Posterior vena cava (tissue), 2 donors: Measurements from ENCODE around the gene ATAD3B. TPM values are rescaled to one million over a fixed set of nuclear protein-coding genes. Genes with fewer than 3 reads are reported as not detected.
A peak's percentile ranks its signal among the peaks of the same experiment; 100 is the strongest.

Experiments
- DNase-seq: peaks from one replicate; pipeline ENCODE4 v3.0.0-alpha.2; 2020; ENCODE audit warnings: low spot score
- intact Hi-C, 2 donors: fragments of 100-400 bp; cut with DNase I; formaldehyde crosslinking; loops; one replicate each; pipeline versions ENCODE4 v1.14.1 to v1.14.2; 2022 to 2023
- total RNA-seq, 2 donors: library from RNA; stranded (reverse); fragmentation: NEBNext Ultra II Directional; extraction: Animal tissue kit (Norgen Biotek cat#: 25700); gene quantifications; one replicate each; pipeline ENCODE4 v1.2.1, GENCODE V29; 2021
- donor health status: DM: yes; HTN: yes; CAD: no.
- donor health status: DM: yes; HTN: yes; CAD: no.

Gene ATAD3B
- total RNA-seq, 2 donors from 2014 or later, result 8.5 to 13.1 TPM

DNA sequence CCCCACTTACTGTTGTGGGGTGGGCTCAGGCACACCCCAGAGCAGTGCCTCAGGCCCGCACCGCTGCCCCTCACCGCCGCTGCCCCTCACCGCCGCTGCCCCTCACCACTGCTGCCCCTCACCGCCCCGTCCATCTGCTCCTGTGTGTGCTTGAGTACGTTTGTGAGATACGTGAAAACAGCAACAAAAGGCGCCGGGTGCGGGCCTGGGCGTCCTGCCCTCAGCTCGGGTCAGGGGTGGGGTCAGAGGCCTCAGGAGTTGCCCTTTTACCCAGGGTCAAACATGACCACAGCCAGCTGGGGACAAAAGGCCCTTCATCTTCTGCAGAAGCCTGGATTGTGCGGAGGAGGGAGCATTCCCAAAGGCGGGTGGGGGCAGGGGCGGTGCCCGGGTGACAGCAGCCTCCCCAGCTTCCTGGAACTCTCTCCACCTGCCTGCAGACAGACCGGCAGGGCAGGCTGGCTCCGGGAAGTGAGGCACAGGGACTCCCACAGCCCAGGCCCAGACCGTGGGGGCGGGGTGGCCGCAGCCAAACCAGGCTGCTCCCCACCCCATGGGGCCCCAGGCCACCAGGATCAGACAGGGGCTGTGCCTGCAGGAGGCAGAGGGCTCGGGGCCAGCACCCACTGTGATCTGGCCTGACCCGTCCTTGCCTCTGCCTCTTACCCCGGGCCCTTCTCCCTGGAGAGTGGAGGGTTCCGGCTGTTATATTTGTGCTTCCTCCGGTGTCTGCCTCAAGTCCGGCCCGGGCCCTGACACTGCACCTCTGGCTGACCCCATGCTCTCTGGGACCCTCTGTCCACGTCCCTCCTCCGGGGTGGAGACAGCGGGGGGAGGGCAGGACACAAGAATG, 38.4 kb upstream of the ATAD3B start:
- intact Hi-C loops, result no loop called here
- no peak for DNase-seq

DNA sequence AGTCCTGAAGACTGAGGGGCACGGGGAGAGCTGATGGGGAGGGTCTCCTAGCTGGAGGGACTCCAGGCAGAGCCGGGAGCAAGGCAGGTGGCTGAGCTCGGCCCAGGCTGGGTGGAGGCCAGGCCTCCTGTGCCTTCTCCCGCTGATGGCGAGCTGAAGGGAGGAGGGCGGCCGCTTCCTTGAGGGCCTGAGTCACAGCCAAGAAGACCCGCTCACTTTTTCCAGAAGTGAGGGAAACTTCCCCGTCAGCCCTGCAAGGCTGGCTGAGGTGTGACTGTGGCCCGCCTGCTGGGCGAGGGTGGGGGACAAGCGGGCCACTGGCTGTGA, 37.8 kb upstream of the ATAD3B start:
- DNase-seq, result peak; percentile 86
- intact Hi-C loops, result no loop called here

DNA sequence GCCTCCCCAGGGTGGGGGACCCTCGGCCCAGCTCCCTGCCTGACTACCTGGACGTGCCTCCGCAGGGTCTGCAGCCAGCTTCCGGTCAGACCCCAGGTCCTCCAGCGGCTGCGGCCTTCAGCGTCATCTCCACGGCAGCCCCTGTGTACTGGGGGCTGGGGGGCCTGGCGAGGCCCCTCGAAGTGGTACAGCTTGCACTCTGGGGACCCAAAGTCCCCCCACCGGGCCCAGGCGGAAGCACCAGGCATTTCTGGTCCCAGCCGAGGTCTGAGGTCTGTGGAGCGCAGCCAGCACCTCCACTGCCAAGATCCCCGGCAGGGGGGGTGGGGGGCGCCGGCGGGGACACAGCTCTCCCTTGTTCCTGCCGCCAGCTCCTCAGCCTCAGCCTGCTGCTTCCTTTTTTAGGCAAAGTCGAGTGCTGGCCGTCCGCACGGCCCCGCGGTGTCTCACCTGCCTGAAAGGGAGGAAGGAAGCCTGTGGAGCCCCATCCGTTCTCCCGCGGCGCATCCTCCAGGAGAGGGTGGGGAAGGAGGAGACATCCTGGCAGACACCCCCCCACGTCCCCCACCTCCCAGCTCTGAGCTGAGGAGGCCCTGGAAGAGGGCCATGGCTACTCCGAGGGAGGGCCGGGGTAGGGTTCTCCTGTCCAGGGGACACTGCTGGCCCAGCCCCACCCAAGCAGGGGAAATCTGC, 37.3 kb upstream of the ATAD3B start:
- intact Hi-C loops, result no loop called here
- DNase-seq, result peak; percentile 84

DNA sequence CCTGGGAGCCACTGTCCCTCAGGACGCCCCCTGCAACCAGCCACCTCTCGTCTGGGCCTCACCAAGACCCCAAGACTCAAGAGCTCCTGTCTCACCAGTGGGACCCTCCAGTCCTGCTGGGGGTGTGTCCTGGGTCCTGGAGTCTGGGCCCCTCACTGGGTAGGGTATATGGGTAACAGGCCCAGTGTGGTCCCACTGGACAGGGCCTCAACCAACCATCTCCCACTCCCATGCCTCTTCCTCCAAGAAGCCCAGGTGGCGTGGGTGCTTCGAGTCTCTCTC, 36.8 kb upstream of the ATAD3B start:
- DNase-seq, result no peak
- intact Hi-C loops, result loop anchor here in 1 of 2 donors (5.0 kb wide), 1 partner anchor 32 kb away; no protein-coding TSS in a partner anchor

DNA sequence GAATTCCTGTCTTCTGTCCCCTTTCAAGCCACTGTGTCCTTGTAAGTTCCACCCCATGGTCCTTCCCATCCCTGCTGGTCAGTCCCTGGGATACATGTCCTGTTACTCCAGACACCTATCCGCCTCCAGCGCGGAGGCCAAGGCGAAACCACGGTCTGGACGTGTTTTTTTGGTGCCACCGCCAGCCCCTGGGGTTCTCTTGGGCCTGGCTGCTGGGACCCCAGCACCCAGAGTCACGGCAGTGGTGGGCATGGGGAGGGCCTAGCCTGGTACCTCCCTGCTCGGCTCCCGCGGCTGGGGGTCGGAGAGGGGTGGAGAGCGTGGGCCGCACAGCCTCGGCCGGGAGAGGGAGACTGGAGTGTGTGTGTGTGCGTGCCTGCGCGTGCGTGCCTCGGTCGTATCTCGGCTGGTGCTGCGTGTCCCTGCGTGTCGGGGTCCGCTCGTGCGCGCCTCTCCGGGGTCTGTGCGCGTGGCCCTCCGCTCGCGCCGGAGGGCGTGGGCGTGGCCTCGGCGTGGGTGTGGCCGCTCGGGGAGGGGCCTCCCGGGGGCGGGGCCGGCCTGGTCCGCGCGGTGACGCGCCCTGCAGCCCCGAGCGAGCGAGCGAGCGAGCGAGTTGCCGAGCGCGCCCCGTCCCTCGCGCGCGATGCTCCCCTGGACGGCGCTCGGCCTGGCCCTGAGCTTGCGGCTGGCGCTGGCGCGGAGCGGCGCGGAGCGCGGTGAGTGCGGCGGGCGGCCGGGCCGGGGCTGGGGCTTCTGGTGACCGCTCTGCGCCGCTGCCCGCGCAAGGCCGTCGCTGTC, 36.3 kb upstream of the ATAD3B start, which contains the start of gene VWA1:
TSS of gene VWA1 (plus strand) at position 585 of the 798 bp plus-strand sequence. CDS start at position 644, 59 bp downstream.
- peak; percentile 89 for DNase-seq

DNA sequence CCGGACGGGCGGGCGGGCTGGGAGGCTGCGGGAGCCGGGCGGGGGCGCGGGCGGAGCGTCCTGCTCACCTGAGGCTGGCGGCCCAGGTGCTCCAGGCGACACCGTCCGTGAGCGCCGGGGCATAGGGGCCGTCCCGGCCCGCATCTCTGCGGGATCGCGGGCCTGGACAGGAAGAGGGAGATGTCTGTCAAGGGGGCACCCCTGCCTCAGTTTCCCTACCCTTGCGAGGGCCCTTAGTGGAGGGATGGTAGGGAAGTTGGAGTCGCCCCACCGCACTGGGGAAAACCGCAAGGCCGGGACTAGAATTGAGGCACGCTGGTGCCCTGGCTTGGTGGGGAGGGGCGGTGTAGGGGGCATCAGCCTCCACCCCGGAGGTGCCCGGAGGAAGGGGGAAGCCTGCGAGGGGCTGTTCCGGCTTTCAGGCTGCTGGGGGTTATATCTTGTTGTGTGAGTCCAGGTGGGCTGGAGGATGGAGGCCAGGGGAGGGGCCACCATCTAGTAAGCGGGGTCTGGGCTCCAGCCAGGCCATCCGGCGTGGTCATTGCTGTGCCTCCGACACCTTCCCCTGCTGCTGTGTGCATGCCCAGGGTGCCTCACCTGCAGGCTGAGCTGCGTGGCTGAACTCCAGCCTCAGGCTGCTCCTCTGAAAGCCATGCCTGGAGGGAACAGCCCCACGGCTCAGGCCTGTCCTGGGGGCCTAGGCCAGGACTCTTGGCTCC, 35.5 kb upstream of the ATAD3B start:
- peak; percentile 81 for DNase-seq
- intact Hi-C loops, result loop anchor here in 1 of 2 donors (5.0 kb wide), 1 partner anchor 34 kb away; no protein-coding TSS in a partner anchor

More for the DNA sequence above, 36.3 kb upstream of the ATAD3B start, which contains the start of gene VWA1:
- intact Hi-C loops, result loop anchor here in 1 of 2 donors (5.0 kb wide), 1 partner anchor 33 kb away; no protein-coding TSS in a partner anchor

DNA sequence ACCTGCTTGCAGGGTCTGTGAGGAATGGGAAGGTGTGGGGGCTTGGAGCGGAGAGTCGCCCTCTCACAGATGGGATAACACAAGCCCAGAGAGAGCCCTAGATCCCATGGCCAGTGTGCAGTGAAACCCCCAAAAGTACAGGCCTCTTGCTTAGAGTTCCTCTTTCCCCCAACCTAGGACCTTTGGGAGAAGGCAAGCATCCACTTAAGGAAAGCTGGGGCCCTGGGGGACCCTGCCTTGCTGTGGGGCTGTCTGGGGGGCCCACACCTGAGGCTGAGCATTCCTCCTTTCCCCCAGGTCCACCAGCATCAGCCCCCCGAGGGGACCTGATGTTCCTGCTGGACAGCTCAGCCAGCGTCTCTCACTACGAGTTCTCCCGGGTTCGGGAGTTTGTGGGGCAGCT, 34.9 kb upstream of the ATAD3B start:
- DNase-seq, result no peak
- intact Hi-C loops, result loop anchor here in 1 of 2 donors (5.0 kb wide), 1 partner anchor 34 kb away; no protein-coding TSS in a partner anchor

DNA sequence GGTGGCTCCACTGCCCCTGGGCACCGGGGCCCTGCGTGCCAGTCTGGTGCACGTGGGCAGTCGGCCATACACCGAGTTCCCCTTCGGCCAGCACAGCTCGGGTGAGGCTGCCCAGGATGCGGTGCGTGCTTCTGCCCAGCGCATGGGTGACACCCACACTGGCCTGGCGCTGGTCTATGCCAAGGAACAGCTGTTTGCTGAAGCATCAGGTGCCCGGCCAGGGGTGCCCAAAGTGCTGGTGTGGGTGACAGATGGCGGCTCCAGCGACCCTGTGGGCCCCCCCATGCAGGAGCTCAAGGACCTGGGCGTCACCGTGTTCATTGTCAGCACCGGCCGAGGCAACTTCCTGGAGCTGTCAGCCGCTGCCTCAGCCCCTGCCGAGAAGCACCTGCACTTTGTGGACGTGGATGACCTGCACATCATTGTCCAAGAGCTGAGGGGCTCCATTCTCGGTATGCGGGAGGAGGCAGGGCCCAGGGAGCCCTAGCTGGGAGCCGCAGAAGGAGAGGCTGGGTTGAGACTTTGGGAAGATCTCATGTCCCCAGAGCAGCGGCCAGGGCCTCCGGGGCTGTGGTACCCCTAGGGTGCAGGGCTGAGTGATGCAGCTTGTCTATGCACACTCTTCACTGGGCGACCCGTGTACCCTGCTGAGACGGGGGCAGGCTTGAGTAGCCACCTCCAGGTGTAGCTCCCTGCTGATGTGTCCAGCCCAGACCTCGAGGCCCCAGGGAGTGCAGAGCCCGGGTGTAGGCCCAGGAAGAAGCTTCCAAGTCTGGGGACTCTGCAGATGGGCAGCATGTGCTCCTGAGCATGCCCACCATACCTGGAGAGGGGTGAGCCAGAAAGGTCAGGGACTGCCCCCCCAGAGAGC, 34.3 kb upstream of the ATAD3B start:
- no peak for DNase-seq
- intact Hi-C loops, result loop anchor here in 1 of 2 donors (5.0 kb wide), 1 partner anchor 35 kb away; no protein-coding TSS in a partner anchor

DNA sequence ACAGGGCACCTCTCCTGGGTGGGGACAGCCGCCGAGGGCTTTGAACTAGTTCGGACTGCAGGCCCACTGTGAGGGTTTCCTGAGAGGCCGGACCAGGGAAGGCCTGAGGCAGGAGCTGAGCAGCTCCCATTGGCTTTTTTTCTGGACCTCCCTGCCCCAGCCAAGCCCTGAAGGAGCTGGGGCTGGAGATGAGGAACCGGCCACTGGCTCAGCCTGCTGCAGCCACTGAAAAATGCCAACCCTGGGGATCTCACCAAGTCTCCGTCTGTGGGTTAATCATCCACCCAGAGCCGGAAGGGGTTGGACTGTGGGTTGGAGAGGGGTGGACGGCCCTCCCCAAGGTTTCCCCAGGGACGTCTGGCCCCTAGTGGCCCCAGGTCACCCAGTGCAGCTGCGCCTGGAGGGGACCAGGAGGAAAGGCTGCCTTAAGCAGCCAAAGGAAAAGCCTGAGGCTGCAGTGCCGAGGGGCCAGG, 33.6 kb upstream of the ATAD3B start:
- no peak for DNase-seq
- intact Hi-C loops, result loop anchor here in 1 of 2 donors (5.0 kb wide), 1 partner anchor 36 kb away; no protein-coding TSS in a partner anchor

DNA sequence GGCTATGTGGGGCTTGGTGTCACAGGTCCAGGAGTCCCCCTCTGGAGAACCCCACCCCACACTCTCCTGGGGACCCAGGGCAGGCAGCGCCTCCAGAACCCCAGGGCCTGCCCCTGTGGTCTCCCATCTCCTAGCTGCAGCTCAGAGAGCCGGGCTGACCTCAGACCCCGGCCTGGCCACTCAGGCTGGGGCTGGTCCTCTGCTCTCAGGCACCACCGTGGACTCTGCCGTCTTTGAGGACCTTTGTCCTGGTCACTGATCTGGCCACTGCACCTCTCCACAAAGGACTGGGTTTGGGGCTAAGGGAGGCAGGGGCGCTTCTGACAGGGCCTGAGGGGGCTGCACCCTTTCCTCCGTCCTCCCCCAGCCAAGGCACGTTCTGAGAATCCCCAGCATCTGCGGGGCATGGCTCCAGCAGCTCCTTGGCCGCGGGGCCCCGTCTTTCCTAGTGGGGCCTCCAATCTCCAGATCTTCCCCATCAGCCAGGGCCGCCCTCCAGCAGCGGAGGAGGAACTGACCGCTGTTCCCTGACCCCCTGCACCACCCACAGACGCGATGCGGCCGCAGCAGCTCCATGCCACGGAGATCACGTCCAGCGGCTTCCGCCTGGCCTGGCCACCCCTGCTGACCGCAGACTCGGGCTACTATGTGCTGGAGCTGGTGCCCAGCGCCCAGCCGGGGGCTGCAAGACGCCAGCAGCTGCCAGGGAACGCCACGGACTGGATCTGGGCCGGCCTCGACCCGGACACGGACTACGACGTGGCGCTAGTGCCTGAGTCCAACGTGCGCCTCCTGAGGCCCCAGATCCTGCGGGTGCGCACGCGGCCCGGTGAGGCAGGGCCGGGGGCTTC, 32.8 kb upstream of the ATAD3B start:
- intact Hi-C loops, result loop anchor here in 1 of 2 donors (5.0 kb wide), 1 partner anchor 36 kb away; no protein-coding TSS in a partner anchor
- no peak for DNase-seq

DNA sequence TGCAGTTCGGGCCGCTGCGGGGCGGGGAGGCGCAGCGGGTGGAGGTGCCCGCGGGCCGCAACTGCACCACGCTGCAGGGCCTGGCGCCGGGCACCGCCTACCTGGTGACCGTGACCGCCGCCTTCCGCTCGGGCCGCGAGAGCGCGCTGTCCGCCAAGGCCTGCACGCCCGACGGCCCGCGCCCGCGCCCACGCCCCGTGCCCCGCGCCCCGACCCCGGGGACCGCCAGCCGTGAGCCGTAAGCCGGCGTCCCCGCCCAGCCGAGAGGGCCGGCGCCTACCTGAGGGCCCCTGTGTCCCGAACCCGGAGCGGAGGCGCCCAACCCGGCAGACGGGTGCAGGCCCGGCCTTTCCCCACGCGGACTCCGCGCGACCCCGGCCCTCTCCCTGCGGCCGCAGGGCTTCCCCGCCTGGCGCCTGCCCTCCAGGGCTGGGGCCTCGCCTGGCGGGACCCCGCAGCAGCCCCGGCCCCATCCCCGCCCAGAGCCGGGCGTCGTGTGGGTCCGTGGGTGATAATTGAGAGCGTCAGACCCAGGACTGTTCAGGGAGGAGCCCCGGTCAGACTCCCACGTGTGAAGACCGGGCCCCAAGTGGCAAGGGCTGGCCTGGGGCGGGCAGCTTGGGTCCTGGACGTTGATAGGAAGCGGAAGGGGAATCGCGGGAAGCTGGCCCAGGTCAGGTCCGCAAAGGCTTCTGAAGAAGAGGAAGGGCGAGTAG, 31.9 kb upstream of the ATAD3B start:
- no peak for DNase-seq
- intact Hi-C loops, result loop anchor here in 1 of 2 donors (5.0 kb wide), 2 partner anchors 37 to 63 kb away; no protein-coding TSS in a partner anchor

DNA sequence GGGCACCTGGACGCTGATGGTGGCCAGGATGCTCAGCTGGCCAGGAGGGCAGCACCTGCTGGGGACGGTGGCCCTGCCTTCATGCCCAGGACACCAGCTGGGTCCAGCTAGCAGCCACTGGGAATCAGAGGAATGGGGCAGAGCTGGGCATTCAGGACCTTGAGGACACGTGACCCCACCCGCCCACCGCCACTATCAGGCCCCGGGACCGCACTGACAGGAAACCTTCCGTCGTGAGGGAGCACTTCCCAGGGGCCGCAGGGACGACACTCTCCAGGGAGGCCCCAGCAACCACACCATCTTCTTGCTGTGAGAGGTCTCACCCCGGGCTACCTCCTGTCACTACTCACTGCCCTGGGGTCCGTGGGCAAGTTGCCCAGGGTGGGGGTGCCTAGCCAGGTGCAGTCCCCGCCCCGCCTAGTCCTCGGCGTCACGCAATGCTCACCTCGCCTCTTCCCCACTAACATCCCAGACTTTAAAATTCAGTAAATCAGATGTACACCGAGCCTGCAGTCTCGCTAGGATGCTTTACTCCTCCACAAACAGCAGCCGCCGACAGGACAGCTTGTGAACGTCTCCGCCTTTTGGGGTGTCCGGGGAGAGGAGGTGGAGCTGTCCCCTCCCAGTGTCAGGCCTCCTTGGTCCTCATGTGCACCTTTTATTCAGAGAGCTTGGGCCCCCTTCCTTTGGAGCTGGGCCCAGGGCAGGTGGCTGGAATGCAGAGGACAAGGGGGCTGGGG, 31.1 kb upstream of the ATAD3B start:
- intact Hi-C loops, result loop anchor here in 1 of 2 donors (5.0 kb wide), 1 partner anchor 62 kb away; no protein-coding TSS in a partner anchor
- DNase-seq, result no peak

DNA sequence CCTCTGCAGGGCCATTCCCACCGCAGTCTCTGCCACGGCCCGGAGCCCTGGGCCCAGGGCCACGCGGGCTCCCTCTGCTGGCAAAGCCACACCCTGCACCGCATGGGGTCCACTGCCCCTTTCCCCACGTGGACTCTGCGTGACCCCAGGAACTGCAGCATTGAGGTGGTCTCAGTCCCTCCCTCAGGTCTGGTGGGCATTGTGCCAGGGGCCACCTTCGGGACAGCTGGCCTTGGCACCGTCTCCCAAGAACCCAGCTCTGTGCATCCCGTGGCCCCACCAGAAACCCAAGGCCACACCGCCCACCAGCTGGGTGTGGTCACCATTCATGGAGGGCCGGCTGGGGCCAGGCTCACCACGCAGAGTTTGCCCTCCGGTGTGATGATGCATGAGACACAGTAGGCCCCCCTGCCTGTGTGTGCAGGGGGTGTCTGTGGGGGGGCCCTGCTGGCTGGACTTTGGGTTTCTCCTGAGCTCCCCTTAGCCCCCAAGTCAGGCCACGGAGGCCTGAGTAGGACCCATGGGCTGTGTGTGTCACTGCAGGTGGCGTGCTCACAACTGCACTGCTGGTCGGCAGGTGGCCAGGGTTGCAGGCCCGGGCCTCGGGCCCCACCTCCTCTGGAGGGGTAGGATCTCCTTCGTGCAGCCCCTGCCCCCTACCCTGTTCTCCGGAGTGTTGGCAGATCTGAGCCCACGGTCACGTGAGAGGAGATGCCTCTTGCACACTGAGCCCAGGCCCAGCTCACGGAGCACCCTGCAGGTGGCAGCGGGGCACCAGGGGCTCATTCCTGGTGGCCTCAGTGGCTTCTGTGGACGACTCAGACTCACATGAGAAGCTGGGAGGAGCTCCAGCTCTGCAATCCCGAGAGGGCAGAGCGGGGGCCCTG, 30.3 kb upstream of the ATAD3B start:
- intact Hi-C loops, result loop anchor here in 1 of 2 donors (5.0 kb wide), 1 partner anchor 61 kb away; no protein-coding TSS in a partner anchor
- DNase-seq, result peak; percentile 84

DNA sequence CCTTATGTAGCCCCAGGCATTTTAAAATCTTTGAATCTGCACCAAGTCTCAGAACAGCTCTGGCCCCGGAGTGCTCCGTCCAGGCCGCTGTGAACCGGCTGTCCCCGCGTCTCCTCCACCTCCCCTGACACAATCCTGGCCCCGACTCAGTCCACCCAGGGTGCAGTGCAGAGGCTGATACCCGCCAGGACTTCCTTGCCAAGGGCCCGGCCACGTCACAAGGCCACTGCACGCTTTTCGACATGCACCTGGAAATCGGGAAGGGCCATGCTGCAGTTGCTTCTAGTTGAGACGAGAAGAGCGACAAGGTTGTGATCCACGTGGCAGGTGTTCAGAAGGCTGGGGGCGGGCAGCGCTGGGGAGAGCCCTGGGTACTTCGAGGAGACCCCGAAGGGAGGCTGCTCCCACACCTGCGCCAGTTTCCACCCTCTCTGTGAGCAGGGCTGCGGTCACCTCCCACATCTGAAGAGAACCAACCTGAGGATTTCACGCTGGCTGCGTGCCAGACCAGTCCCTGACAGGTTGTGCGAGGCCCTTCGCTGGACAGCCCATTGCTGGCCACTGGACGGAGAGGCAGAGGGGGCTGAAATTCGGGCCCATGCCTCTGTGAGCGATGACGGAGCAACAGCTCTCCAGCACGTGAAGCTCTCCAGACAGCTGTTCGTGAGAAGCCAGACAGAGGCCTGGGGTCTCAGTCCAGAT, 29.3 kb upstream of the ATAD3B start:
- intact Hi-C loops, result loop anchor here in 1 of 2 donors (5.0 kb wide), 1 partner anchor 60 kb away; no protein-coding TSS in a partner anchor
- DNase-seq, result no peak
